Kidney (tissue), 14 donors: ENCODE data around the gene WDR38. TPM values are rescaled to one million over a fixed set of nuclear protein-coding genes. Genes with fewer than 3 reads are reported as not detected.

Experiments used
- DNase-seq, 5 donors: peaks; one replicate each; pipeline ENCODE4 v3.0.0-alpha.2; 2013 to 2020
- FAIRE-seq: peaks from 2 replicates; lab custom pipeline; 2012; peaks lifted over from hg19 to GRCh38; lab: Jason Lieb, UNC
- H3K27ac ChIP-seq, 2 donors: one replicate each; pipeline ENCODE4 v1.7.0; 2013; ENCODE audit warnings: low read depth in 2 of 2, low read length in 2 of 2, inconsistent platforms in 1 of 2
- H3K27me3 ChIP-seq: one replicate; pipeline ENCODE4 v1.7.1; 2013; ENCODE audit warnings: low read length, inconsistent platforms; ENCODE audit not compliant: control insufficient read depth, insufficient read depth
- H3K36me3 ChIP-seq, 3 donors: one replicate each; pipeline versions ENCODE4 v1.7.0 to v1.7.1; 2013; ENCODE audit warnings: low read length in 3 of 3, control low read depth in 1 of 3, inconsistent platforms in 1 of 3; ENCODE audit not compliant: insufficient read depth in 3 of 3, control insufficient read depth in 2 of 3
- H3K4me1 ChIP-seq, 3 donors: one replicate each; pipeline versions ENCODE4 v1.7.0 to v1.7.1; 2013; ENCODE audit warnings: low read length in 3 of 3, inconsistent platforms in 1 of 3, low read depth in 1 of 3; ENCODE audit not compliant: control insufficient read depth in 2 of 3, insufficient read depth in 2 of 3
- H3K4me3 ChIP-seq, 3 donors: one replicate each; pipeline versions ENCODE4 v1.7.0 to v1.8.1; 2013; ENCODE audit warnings: low read length in 3 of 3, control low read depth in 1 of 3, inconsistent platforms in 1 of 3
- H3K9ac ChIP-seq, 3 donors: one replicate each; pipeline versions ENCODE4 v1.7.0 to v1.7.1; 2013; ENCODE audit warnings: low read length in 3 of 3, control low read depth in 1 of 3, inconsistent platforms in 1 of 3
- H3K9me3 ChIP-seq, 3 donors: one replicate each; pipeline versions ENCODE4 v1.7.0 to v1.7.1; 2013; ENCODE audit warnings: low read length in 3 of 3, control low read depth in 1 of 3, inconsistent platforms in 1 of 3; ENCODE audit not compliant: control insufficient read depth in 2 of 3, insufficient read depth in 1 of 3
- CTCF ChIP-seq: IDR thresholded peaks from 3 replicates; pipeline ENCODE4 v1.5.1; 2012; ENCODE audit warnings: mild to moderate bottlenecking, moderate library complexity, borderline replicate concordance; ENCODE audit not compliant: insufficient read depth; ENCODE audit errors: extremely low read depth
- intact Hi-C: fragments of 100-400 bp; cut with DNase I; formaldehyde crosslinking; loops from one replicate; pipeline ENCODE4 v1.11.1; 2022
- polyA plus RNA-seq: library from polyadenylated mRNA; stranded (reverse); fragments of 350-450 nt; fragmentation: Illumina TruSeq; extraction: RNeasy Lipid Tissue Mini Kit (QIAGEN cat#74804); gene quantifications from one replicate; pipeline ENCODE4 v1.2.3, GENCODE V29; 2014; ENCODE audit warnings: low read depth, low replicate concordance; ENCODE audit not compliant: insufficient read depth
- total RNA-seq: library from RNA; stranded (reverse); fragmentation: NEBNext Ultra II Directional; extraction: Animal tissue kit (Norgen Biotek cat#: 25700); gene quantifications from one replicate; pipeline ENCODE4 v1.2.1, GENCODE V29; 2021
- donor health status: control.
- donor health status: control.
- donor health status: control.
- donor health status: control.
- donor health status: control.
- donor health status: DM: yes; HTN: yes; CAD: no.
- donor health status: Normal renal cell carcinoma (clear cell type).

Gene WDR38
- total and polyA plus RNA-seq, 2 donors from 2014 or later, result 0.31 TPM; not detected in 1

GRCh38 chr9:124860582-124861341, 7.5 kb downstream of the WDR38 start:
- peaks cover 9 to 32% (median 17%) of the 10 kb centered on the region in 3 donors for H3K36me3 ChIP-seq
- no peaks in the 10 kb centered on the region for H3K9me3 ChIP-seq
- H3K27ac ChIP-seq, result peak overlapping the region; percentile 83 to 91
- H3K9ac ChIP-seq, result peak overlapping the region; percentile 78 to 99 (median 85)
- no peak for TF ChIP-seq CTCF
- FAIRE-seq (no peak), DNase-seq (no peak)
- no peaks in the 10 kb centered on the region for H3K27me3 ChIP-seq
- intact Hi-C loops, result no loop called here
- H3K4me1 ChIP-seq, result peaks cover 0 to 12% (median 6%) of the 10 kb centered on the region in 3 donors
- peak overlapping the region; percentile 76 to 85 (median 81) for H3K4me3 ChIP-seq

GRCh38 chr9:124861342-124862229, 8.3 kb downstream of the WDR38 start, which contains the start of the genes ARPC5L and RPL35:
Gene ARPC5L (plus strand): TSS chr9:124862130. CDS start chr9:124869291, 7,161 bp downstream.
Gene RPL35 (minus strand): TSS chr9:124861957. CDS start chr9:124861912, 45 bp downstream.
- H3K9ac ChIP-seq, result peak within 1 kb of the TSS; percentile 88 to 99 (median 90)
- H3K4me1 ChIP-seq, result peaks cover 0 to 12% (median 6%) of the 10 kb centered on the region in 3 donors
- intact Hi-C loops, result no loop called here
- peaks cover 9 to 32% (median 17%) of the 10 kb centered on the region in 3 donors for H3K36me3 ChIP-seq
- no peak for FAIRE-seq
- no peak for TF ChIP-seq CTCF
- no peaks in the 10 kb centered on the region for H3K9me3 ChIP-seq
- H3K27ac ChIP-seq, result peak within 1 kb of the TSS; percentile 91 to 93
- H3K27me3 ChIP-seq, result no peaks in the 10 kb centered on the region
- peak; percentile 94 to 98 (median 96) for DNase-seq
- H3K4me3 ChIP-seq, result peak within 1 kb of the TSS; percentile 85 to 97 (median 96)

- intact Hi-C loops, result no loop called here
- H3K4me1 ChIP-seq, result peaks cover 6 to 19% (median 7%) of the 10 kb centered on the region in 3 donors
- no peak for TF ChIP-seq CTCF
- no peaks in the 10 kb centered on the region for H3K9me3 ChIP-seq
- no peak overlapping the region for H3K27ac ChIP-seq
- H3K4me3 ChIP-seq, result no peak overlapping the region
- peak overlapping the region in 2 of 3 donors; percentile 55 to 58 for H3K9ac ChIP-seq
- FAIRE-seq (no peak), DNase-seq (no peak)
- H3K27me3 ChIP-seq, result no peaks in the 10 kb centered on the region
- H3K36me3 ChIP-seq, result peaks cover 8 to 22% (median 9%) of the 10 kb centered on the region in 3 donors
Observed at GRCh38 chr9:124863371-124863871, 10.2 kb downstream of the WDR38 start.
